NCI-H345 treated with DMSO at 0.1 percent for 48 hours (cell line): Measurements from ENCODE around the gene TMIE.

Experiments used
- DNase-seq: peaks from one replicate; lab custom pipeline; 2025; ENCODE audit not compliant: unreplicated experiment; lab: John Stamatoyannopoulos, UW

Gene TMIE

GRCh38 chr3:46701181-46701939 is at the start of gene TMIE:
TSS of gene TMIE (plus strand) at chr3:46701392. CDS start at chr3:46701488, 96 bp downstream.
- DNase-seq = no peak

DNA sequence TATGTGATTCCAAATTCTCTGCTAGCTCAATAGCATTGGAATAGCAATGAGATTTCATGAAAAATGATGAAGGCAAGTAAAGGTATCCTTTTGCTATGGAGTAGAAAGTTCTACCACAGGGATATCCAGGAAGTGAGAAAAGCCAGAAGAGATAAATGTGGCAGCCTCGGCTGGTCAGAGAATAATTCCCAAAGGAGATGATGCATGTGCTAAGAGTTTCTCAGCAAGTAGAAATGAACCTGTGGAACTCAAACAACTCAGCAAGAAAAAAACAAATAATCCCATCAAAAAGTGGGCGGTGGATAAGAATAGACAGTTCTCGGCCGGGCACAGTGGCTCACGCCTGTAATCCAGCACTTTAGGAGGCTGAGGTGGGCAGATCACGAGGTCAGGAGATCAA is 45.9 kb upstream of the TMIE start:
- no peak for DNase-seq

DNA sequence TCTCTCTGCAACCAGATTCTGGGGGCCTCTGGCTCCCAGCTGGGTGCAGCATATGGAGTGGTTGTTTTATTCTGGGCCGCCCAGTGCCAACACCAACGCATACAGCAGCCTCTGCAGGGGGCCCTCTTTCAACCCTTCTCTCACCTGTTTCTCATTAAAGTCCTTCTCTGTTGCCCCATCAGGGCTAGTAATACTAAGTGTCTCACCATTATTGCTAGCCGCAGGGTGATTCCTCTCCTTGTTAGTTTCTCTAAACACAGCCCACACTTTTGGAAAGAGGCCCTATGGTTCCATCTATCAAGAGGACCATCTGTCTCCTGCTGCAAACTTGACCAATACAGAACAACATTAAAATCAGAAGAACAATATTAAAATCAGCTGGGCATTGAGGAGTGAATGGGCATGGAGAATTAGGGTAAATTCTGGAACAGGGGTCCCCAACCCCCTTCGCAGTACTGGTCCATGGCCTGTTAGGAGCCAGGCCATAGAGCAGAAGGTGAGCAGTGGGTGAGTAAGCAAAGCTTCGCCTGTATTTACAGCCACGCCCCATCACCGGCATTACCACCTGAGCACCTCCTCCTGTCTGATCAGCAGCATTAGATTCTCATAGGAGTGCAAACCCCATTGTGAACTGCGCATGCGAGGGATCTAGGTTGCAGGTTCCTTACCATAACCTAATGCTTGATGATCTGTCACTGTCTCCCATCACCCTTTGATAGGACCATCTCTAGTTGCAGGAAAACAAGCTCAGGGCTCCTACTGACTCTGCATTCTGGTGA is 44.2 kb upstream of the TMIE start:
- DNase-seq = peak; percentile 84

DNA sequence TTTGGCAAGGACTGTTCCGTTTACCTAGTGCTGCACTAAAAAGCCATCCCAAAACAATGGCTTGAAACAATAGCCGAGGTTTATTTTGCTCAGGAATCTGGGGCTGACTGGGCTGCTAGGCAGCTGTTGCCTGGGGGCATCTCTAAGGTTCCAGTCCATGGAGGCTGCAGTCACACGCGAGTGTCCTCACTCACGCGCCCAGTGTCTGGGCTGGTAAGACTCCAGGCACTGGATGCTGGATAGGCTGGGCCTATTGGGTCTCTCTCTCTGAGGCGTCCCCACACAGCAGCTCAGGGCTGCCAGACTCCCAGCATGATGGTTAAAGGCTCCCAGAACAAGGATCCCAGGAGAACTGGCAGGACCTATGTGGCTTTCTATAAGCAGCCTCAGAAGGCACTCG is 41.9 kb upstream of the TMIE start:
- no peak for DNase-seq

DNA sequence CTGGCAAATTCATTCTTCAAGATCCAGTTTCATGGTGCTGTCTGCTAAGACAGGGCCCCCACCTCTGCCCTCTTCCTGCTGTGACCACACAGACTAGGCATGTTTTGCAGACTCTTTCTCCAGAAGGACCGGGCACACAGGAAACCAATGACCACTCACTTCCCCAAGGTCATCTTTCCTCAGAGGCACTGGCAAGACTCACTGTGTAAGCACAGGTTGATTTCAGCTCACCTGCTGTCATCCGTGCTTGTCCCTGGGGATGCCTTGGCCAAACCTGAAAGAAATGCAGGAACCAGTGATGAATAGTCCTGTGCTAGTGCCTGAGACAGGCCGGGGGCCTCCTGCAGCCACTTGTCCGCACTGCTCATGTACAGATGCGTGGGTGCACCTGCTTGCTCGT is 41.2 kb upstream of the TMIE start:
- no peak for DNase-seq

GRCh38 chr3:46660543-46661523 is 40.4 kb upstream of the TMIE start:
- no peak for DNase-seq

- no peak for DNase-seq
Observed at GRCh38 chr3:46661776-46662766, 39.1 kb upstream of the TMIE start.

DNA sequence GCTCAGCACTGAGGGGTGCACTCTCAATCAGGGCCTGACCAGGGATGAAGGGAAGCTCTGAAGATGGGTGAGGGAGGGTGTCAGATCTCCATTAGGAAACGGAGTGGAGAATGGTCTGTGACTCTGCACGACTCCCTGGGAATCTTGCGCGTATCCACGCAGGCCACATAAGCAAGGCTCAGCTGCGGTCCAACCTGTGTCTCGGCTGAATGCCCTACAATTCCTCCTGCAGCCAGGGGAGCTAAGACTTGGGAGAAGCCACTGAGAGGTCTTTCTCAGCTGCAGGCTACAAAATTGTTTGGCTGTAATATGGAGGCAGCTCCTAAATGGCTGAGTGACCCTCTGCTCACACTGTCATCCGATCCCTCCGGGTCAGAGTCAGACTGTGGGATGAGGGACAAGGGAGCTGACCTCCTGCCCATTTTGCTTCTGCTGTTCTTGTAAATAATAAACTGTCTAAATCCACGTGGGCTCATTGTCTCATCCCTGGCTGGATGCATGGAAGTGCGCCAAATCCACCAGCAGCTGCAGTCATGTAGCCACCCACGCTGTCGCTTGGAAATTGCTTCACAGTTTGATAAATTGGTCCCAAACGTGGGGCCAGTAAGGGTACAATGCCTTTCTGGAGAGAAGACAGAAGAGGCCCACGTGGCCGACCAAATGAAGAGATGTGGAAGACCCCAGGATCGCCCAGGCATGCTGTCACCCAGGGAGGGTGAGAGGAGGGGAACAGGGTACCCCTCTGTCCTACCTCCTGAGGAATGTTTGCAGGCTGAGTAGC is 38.2 kb upstream of the TMIE start:
- DNase-seq = no peak

GRCh38 chr3:46663591-46664135 is 37.5 kb upstream of the TMIE start:
- DNase-seq = peak; percentile 77

DNA sequence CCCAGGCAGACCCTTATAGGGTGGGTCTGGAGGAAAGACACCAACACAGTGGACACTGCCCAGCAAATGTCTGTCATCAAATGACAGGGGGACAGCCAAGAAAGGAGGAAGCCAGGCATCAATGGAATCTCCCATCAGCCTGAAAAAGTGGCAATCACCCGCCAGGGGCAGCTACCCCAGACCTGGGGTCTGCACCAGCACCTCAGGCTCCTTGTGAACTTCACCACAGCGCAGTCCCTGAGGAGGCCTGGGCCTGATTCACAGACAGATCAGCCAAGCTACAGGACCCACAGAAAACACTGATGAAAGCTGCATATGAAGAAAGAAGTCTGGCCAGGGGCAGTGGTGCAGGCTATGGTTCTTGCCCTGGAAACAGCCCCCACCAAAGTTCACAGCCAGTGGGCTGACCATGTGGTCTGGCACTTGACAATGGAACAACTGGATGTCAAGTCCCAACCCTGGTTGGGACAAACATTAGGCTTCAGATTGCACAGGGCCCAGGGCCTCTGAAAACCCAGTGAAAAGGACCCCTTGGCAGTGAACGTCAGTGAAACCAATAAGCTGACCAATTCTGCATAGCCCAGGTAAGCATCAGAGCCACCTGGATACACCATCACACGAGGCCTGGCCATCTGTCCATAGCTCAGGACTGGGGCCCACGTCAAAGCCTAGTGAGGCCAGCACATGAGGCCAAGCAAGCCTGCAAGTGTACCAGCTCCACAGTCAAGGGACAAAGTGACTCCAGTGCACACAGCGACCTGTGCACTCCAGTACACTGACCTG is 36.8 kb upstream of the TMIE start:
- DNase-seq = no peak

GRCh38 chr3:46664971-46665762 is 36.0 kb upstream of the TMIE start:
- DNase-seq = no peak

- DNase-seq = no peak
Observed at GRCh38 chr3:46665763-46666452, 35.3 kb upstream of the TMIE start.

DNA sequence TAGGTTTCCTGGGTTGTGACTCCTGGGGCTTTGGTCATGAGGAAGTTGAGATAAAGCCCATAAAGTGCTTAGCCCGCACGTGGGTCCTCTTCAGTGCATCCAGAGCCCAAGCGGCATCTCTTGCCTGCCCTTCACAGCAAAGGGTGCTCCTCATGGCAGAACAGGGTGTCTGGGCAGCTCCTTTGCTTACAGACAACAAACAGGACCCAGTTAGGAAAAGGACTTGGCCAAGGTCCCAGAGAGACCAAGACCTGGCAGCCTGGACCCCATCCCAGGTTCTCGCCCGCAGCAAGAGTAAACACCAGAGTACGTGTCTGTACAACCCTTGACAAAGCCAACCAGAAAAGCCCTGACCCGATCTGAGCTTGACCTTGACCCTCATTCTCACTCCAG is 34.7 kb upstream of the TMIE start:
- no peak for DNase-seq

GRCh38 chr3:46667061-46667621 is 34.1 kb upstream of the TMIE start:
- no peak for DNase-seq

GRCh38 chr3:46667657-46668056 is 33.5 kb upstream of the TMIE start:
- no peak for DNase-seq

DNA sequence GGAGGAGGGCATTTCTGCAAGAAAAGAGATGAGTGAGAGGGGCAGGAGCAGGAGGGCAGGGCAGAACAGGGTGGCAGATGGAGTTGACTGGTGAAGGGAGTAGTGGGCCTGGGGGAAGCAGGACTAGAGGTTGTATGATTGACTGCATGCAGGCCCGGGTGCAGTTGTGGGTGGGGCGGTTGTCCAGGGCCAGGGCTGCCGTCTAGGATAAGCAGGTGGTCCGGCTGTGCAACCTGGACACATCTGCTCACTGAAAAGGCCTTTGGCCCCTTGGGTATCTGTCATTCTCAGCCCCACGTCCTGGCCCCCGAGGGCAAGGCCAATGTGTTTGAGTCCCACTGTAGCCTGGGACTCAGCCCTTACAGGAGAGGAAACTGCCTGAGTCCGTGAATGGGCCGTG is 33.1 kb upstream of the TMIE start:
- DNase-seq = no peak

DNA sequence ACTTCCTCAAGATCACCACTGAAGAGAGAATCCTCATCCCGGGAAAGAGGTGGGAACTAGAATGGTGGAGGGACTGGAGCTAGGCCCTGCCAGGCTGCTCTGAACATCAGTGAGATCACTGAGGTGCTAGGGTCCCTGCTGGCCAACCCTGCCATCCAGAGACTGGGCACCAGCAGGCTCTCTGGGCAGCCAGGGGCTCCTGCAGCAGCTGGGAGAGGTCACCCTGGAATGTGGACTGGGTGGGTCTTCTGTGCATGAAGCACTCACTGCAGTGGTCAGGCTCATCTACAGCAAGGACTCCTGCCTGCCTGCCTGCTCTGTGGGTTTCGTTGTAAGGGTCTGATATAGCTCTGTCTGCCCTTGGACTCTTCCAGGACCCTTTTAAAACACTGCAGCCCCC is 32.6 kb upstream of the TMIE start:
- DNase-seq = no peak
